Omental fat pad (tissue), 4 donors: ENCODE results near the gene KLHDC7A. TPM values are rescaled to one million over a fixed set of nuclear protein-coding genes. Genes with fewer than 3 reads are reported as not detected.

Experiments used
- ATAC-seq: fragments of 150-250 bp; one replicate; pipeline ENCODE4 v1.9.1; 2016; ENCODE audit warnings: mild to moderate bottlenecking, moderate library complexity; ENCODE audit not compliant: low FRiP score
- DNase-seq: peaks from one replicate; pipeline ENCODE4 v3.0.0-alpha.2; 2019; ENCODE audit warnings: low spot score
- total RNA-seq, 4 donors: library from RNA; depleted of rRNA; stranded (reverse); fragments of >200 nt; gene quantifications; one replicate each; pipeline ENCODE4 v1.1.0, GENCODE V29; 2016
- TF ChIP-seq, protein P1 (sequence below), 3 donors: fragments of 450-650 bp; IDR thresholded peaks; one replicate each; pipeline ENCODE4 v1.5.1; 2016 to 2017; ENCODE audit warnings: antibody characterized with exemption in 3 of 3, mild to moderate bottlenecking in 3 of 3, moderate library complexity in 2 of 3

Gene KLHDC7A
- total RNA-seq, 4 donors from 2014 or later: 0.28 to 0.32 TPM; not detected in 2

DNA sequence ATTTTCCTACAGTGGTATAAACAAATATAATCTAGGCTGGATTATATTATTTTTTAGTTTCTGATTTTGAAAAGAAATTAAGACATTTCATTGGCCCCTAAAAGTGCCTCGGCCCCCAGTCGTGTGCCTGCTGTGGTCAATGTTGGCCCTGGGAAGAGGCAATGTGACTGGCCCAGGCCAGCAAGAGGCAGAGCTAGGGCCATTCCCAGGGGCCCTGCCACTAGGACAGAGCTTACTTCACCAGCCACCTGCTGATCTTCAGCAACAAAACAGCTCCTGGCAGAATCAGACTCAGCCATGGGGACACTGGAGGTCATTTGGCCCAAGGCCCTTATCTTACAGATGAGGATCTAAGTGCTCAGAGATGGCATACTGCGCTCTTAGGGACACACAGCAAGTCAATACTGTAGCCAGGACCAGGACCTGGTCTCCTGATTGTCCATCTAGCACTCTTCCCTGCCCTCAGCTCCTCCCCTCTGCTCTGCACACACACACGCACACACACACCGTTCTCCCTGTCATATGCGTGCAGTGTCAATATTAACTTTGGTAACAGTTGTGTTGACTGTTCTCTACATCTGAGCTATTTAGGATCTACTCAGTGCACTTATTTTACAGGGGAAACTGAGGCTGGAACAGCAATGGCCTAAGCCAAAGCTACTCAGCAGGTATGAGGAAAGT, 16.6 kb upstream of the KLHDC7A start:
- ATAC-seq: no peak
- TF ChIP-seq, protein P1, sequence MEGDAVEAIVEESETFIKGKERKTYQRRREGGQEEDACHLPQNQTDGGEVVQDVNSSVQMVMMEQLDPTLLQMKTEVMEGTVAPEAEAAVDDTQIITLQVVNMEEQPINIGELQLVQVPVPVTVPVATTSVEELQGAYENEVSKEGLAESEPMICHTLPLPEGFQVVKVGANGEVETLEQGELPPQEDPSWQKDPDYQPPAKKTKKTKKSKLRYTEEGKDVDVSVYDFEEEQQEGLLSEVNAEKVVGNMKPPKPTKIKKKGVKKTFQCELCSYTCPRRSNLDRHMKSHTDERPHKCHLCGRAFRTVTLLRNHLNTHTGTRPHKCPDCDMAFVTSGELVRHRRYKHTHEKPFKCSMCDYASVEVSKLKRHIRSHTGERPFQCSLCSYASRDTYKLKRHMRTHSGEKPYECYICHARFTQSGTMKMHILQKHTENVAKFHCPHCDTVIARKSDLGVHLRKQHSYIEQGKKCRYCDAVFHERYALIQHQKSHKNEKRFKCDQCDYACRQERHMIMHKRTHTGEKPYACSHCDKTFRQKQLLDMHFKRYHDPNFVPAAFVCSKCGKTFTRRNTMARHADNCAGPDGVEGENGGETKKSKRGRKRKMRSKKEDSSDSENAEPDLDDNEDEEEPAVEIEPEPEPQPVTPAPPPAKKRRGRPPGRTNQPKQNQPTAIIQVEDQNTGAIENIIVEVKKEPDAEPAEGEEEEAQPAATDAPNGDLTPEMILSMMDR (IDR thresholded peaks at IDR 0.05): no peak
- DNase-seq: no peak

DNA sequence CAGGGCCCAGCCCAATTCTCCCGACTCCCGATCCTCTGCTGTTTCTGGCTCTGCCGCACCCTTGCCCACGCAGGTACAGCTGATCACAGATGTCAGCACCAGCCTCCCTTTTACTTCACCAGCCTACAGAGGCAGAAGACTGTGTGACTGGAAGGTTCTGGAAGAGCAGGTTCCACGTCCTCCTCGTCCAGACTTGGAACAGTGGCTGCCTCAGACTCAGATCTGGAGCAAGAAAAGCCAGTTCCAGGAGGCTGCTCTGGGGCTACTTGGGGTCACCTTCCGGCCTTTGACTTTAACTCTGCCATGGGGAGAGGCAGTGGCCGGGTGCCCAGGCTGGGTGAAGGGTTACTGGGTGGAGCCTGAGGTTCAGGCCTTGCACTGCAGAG, 16.1 kb upstream of the KLHDC7A start:
- no peak for DNase-seq
- ATAC-seq: no peak
- TF ChIP-seq, protein P1 (IDR thresholded peaks at IDR 0.05): no peak

DNA sequence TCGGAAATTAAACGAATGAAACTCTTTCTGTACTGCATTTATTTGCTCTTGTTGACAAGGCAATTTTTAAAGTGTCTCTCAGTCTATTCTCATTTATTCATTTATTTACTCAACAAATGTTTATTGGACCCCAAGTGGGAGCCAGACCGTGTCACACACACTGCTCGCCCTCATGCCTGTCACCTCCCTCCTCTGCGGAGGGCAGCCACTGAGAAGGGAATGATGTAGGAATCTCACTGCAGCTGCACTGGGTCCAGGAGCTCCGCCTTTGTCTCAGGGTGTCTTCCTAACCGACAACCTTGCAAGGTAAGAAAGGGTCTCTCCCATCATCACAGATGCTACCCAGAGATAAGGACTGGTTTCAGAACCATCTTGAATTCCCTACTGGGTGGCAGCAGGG, 14.1 kb upstream of the KLHDC7A start:
- no peak for ATAC-seq
- TF ChIP-seq, protein P1 (IDR thresholded peaks at IDR 0.05): no peak
- DNase-seq: no peak

DNA sequence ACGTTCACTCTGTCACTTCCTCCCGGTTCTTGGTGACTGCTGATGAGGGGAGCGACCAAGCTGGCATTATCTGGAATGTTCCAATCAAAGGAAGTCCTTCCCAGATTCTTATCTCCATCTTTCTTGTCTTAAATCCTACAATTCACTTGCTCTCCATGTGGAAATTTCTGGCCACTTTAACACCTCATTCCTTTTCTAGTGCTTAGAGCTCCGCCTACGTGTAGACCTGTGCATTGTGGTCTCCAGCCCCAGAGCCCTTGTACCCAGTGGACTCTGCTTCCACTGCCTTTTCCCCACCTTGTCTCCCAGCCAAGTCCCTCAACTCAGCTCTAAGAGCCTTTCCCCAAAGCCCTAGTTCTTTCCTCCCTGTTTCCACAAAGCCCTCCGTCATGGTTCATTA, 12.2 kb upstream of the KLHDC7A start:
- TF ChIP-seq, protein P1 (IDR thresholded peaks at IDR 0.05): no peak
- DNase-seq (no peak), ATAC-seq (no peak)

DNA sequence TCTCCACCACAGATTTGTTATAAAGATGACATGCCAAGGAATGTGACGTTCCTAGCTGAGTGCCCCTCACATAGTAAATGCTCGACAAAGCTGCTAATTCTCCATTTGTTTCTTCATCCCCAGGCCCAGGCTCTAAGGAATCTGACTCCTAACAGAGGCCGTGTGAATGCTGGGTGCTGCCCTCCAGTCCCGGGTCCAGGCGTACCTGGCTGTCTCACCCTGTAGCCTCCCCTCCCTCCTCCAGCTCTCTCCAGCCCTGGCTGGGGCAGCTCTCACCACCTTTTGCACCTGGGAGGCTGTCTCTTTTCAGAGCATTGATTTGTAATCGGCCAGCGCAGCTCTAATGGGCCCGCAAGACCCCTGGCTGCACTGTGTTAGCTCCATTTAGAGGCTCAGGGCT, 11.2 kb upstream of the KLHDC7A start:
- no peak for ATAC-seq
- TF ChIP-seq, protein P1 (IDR thresholded peaks at IDR 0.05): no peak
- no peak for DNase-seq

DNA sequence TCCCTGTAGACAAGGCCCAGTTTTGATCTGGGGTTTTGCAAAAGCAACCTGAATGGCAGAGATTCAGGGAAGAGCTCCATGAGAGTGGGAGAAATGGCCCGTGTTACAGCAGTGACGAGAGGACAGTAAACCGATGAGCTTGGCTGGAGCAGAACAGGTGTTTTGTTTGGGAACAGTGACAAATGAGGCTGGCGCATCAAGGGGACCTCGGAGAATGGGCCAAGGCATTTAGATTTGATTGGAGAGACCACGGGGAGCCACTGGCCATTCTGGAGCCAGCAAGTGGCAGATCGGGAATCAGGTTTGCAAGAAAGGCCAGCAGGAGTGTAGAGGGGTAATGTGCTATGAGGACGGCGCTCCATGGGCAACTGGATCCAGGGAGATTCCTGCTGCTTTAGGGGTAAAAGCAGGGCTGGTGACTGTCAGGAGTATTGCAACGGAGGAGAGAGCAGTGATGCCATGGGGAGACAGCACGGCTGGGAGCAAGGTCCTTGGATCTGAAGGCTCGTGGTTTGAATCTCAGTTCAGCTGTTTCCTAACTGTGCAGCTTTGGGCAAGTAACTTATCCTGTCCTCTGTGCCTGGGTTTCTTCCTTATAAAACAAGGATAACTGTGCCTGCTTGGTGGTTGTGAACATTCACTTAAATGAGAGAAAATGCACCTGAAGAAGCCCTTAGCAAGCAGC, 9.9 kb upstream of the KLHDC7A start:
- DNase-seq (no peak), ATAC-seq (no peak)
- TF ChIP-seq, protein P1 (IDR thresholded peaks at IDR 0.05): no peak
